H9 (cell line): ENCODE data around the gene ARHGAP9. TPM values are rescaled to one million over a fixed set of nuclear protein-coding genes. Genes with fewer than 3 reads are reported as not detected.

Experiments
- DNase-seq: peaks from one replicate; pipeline ENCODE4 v3.0.0-alpha.2; 2017
- H2AFZ ChIP-seq: one replicate; pipeline ENCODE4 v1.6.1; 2013; ENCODE audit warnings: mild to moderate bottlenecking, low read length, control low read depth, moderate library complexity
- H2AK5ac ChIP-seq: 2 replicates; pipeline ENCODE4 v1.6.1; 2013; ENCODE audit warnings: low read length, control low read depth, mixed read lengths; ENCODE audit not compliant: insufficient read length
- H2BK120ac ChIP-seq: one replicate; pipeline ENCODE4 v1.6.1; 2013; ENCODE audit warnings: low read depth, mild to moderate bottlenecking, low read length, control low read depth, inconsistent platforms; ENCODE audit not compliant: poor library complexity, severe bottlenecking
- H2BK12ac ChIP-seq: 2 replicates; pipeline ENCODE4 v1.6.1; 2013; ENCODE audit warnings: low read length, control low read depth, mixed read lengths, low read depth; ENCODE audit not compliant: insufficient read length
- H2BK15ac ChIP-seq: 2 replicates; pipeline ENCODE4 v1.6.1; 2013; ENCODE audit warnings: low read depth, low read length, control low read depth
- H2BK20ac ChIP-seq: one replicate; pipeline ENCODE4 v1.6.1; 2013; ENCODE audit warnings: low read depth, mild to moderate bottlenecking, low read length, control low read depth, inconsistent platforms; ENCODE audit not compliant: poor library complexity, severe bottlenecking
- H2BK5ac ChIP-seq: 2 replicates; pipeline ENCODE4 v1.6.1; 2013; ENCODE audit warnings: low read length, control low read depth, mixed read lengths; ENCODE audit not compliant: insufficient read length
- H3K14ac ChIP-seq: 2 replicates; pipeline ENCODE4 v1.6.1; 2013; ENCODE audit warnings: low read length, control low read depth; ENCODE audit not compliant: insufficient read depth
- H3K18ac ChIP-seq: 2 replicates; pipeline ENCODE4 v1.6.1; 2013; ENCODE audit warnings: low read depth, mild to moderate bottlenecking, mixed read lengths, low read length, control low read depth; ENCODE audit not compliant: insufficient read length
- H3K23ac ChIP-seq: 2 replicates; pipeline ENCODE4 v1.6.1; 2013; ENCODE audit warnings: low read length, control low read depth, mixed read lengths, low read depth; ENCODE audit not compliant: insufficient read length
- H3K23me2 ChIP-seq: 2 replicates; pipeline ENCODE4 v1.6.1; 2013; ENCODE audit warnings: low read depth, mild to moderate bottlenecking, mixed read lengths, low read length, control low read depth; ENCODE audit not compliant: insufficient read length, poor library complexity, severe bottlenecking
- H3K27ac ChIP-seq: 2 replicates; pipeline ENCODE4 v1.5.1; 2013; ENCODE audit warnings: low read length, control low read depth, mixed read lengths, low read depth; ENCODE audit not compliant: insufficient read length
- H3K27me3 ChIP-seq: 2 replicates; pipeline ENCODE4 v1.6.1; 2013; ENCODE audit warnings: low read length, control low read depth, inconsistent platforms; ENCODE audit not compliant: insufficient read depth
- H3K4ac ChIP-seq: 2 replicates; pipeline ENCODE4 v1.6.1; 2013; ENCODE audit warnings: low read depth, mild to moderate bottlenecking, control low read depth, inconsistent platforms, low read length, moderate library complexity
- H3K4me1 ChIP-seq: 2 replicates; pipeline ENCODE4 v1.6.1; 2013; ENCODE audit warnings: low read length, control low read depth, inconsistent platforms; ENCODE audit not compliant: insufficient read depth
- H3K4me2 ChIP-seq: 2 replicates; pipeline ENCODE4 v1.6.1; 2013; ENCODE audit warnings: low read length, control low read depth, mixed read lengths; ENCODE audit not compliant: insufficient read length, insufficient read depth
- H3K56ac ChIP-seq: 2 replicates; pipeline ENCODE4 v1.6.1; 2013; ENCODE audit warnings: low read depth, mild to moderate bottlenecking, mixed read lengths, low read length, control low read depth; ENCODE audit not compliant: insufficient read length
- H3K79me1 ChIP-seq: 2 replicates; pipeline ENCODE4 v1.6.1; 2013; ENCODE audit warnings: low read depth, mild to moderate bottlenecking, moderate library complexity, low read length, control low read depth, inconsistent platforms; ENCODE audit not compliant: insufficient read depth, poor library complexity, severe bottlenecking
- H3K79me2 ChIP-seq: 2 replicates; pipeline ENCODE4 v1.6.1; 2013; ENCODE audit warnings: low read length, control low read depth, inconsistent platforms; ENCODE audit not compliant: insufficient read depth
- H3K9ac ChIP-seq: 2 replicates; pipeline ENCODE4 v1.6.1; 2013; ENCODE audit warnings: low read length, control low read depth, mixed read lengths; ENCODE audit not compliant: insufficient read length; ENCODE audit errors: extremely low read depth
- H3K9me3 ChIP-seq: one replicate; pipeline ENCODE4 v1.6.1; 2013; ENCODE audit warnings: low read depth, low read length, inconsistent platforms; ENCODE audit not compliant: control insufficient read depth
- H3T11ph ChIP-seq: one replicate; pipeline ENCODE4 v1.6.1; 2013; ENCODE audit warnings: mild to moderate bottlenecking, low read length, control low read depth, inconsistent platforms
- H4K20me1 ChIP-seq: one replicate; pipeline ENCODE4 v1.6.1; 2013; ENCODE audit not compliant: control insufficient read depth, insufficient read length, insufficient read depth
- H4K5ac ChIP-seq: 2 replicates; pipeline ENCODE4 v1.6.1; 2013; ENCODE audit warnings: low read depth, mild to moderate bottlenecking, mixed read lengths, low read length, control low read depth; ENCODE audit not compliant: insufficient read length
- H4K8ac ChIP-seq: replicated peaks from 2 replicates; pipeline ENCODE4 v1.6.1; 2013; ENCODE audit warnings: low read length, control low read depth, mixed read lengths, low read depth; ENCODE audit not compliant: insufficient read length
- H4K91ac ChIP-seq: 2 replicates; pipeline ENCODE4 v1.6.1; 2013; ENCODE audit warnings: low read depth, mild to moderate bottlenecking, moderate library complexity, mixed read lengths, low read length, control low read depth; ENCODE audit not compliant: insufficient read length
- H3K27ac Mint-ChIP-seq, 3 experiments: 2 replicates in 2 of 3; 3 replicates in 1 of 3; pipeline ENCODE4 v1.8.0; 2020 to 2021; ENCODE audit warnings: mixed read lengths in 3 of 3, mild to moderate bottlenecking in 1 of 3, moderate library complexity in 1 of 3
- H3K27me3 Mint-ChIP-seq: 2 replicates; pipeline ENCODE4 v1.8.0; 2021; ENCODE audit warnings: low read depth, mild to moderate bottlenecking, moderate library complexity, mixed read lengths
- H3K36me3 Mint-ChIP-seq, 3 experiments: 2 replicates in 2 of 3; 3 replicates in 1 of 3; pipeline ENCODE4 v1.8.0; 2020 to 2021; ENCODE audit warnings: low read depth in 3 of 3, mixed read lengths in 3 of 3; ENCODE audit not compliant: insufficient read depth in 1 of 3
- H3K4me1 Mint-ChIP-seq, 2 experiments: 2 replicates each; pipeline ENCODE4 v1.8.0; 2020; ENCODE audit warnings: mixed read lengths in 2 of 2
- H3K4me3 Mint-ChIP-seq, 2 experiments: 2 replicates in 1 of 2; 3 replicates in 1 of 2; pipeline ENCODE4 v1.8.0; 2020 to 2021; ENCODE audit warnings: mild to moderate bottlenecking in 2 of 2, mixed read lengths in 2 of 2, moderate library complexity in 1 of 2
- H3K9me3 Mint-ChIP-seq, 2 experiments: 2 replicates in 1 of 2; 3 replicates in 1 of 2; pipeline ENCODE4 v1.8.0; 2020; ENCODE audit warnings: mild to moderate bottlenecking in 2 of 2, mixed read lengths in 2 of 2, moderate library complexity in 1 of 2
- CTCF ChIP-seq: fragments of 200-600 bp; sonication (generic); conservative IDR thresholded peaks from 3 replicates; pipeline ENCODE4 v1.8.0; 2021; ENCODE audit warnings: antibody characterized with exemption, mild to moderate bottlenecking
- WGBS: extraction: QIAGEN DNeasy Blood & Tissue Kit; methylation state at CpG from one replicate; pipeline ENCODE4 v1.1.7; 2013; ENCODE audit warnings: missing lambda C conversion rate, low lambda C conversion rate, mixed read lengths; ENCODE audit not compliant: insufficient read length; ENCODE audit errors: extremely low coverage; 5-methylcytosine and 5-hydroxymethylcytosine counted together
- total RNA-seq: library from RNA; stranded (reverse); gene quantifications from 2 replicates; pipeline ENCODE4 v1.2.1, GENCODE V29; 2021

The ARHGAP9 gene
- total RNA-seq, 1 experiment from 2014 or later, result 3.7 TPM

DNA sequence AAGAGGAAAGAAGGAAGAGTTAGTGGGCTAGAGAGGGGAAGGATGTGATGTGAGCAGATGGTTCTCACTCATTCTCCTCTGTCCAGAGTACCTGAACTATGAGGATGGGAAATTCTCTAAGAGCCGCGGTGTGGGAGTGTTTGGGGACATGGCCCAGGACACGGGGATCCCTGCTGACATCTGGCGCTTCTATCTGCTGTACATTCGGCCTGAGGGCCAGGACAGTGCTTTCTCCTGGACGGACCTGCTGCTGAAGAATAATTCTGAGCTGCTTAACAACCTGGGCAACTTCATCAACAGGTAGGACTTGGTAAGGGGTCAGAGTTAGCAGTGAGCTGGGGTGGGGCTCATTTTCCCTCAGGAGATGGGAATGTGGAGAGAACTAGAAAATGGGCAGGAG is 33.0 kb upstream of the ARHGAP9 start:
- H3K23me2 ChIP-seq, result no peaks in the 10 kb centered on the region
- H3K79me1 ChIP-seq, result no peaks in the 10 kb centered on the region
- no peaks in the 10 kb centered on the region for H3K27me3 ChIP-seq
- no peak overlapping the region for H2BK12ac ChIP-seq
- H3K79me2 ChIP-seq, result 0 out of 2 replicates have a peak, but pooled peaks cover 1% of the 10 kb centered on the region
- no peak overlapping the region for H3K4me3 Mint-ChIP-seq
- DNase-seq, result no peak
- no peak overlapping the region for H3K56ac ChIP-seq
- H3K27ac ChIP-seq, result no peak overlapping the region
- no peak overlapping the region for H2AK5ac ChIP-seq
- H3K4me1 Mint-ChIP-seq, result peaks cover 2% of the 10 kb centered on the region in 2 experiments; a peak in 3 of 4 replicates
- H3K4ac ChIP-seq, result no peak overlapping the region
- H4K5ac ChIP-seq, result no peak overlapping the region
- peaks cover 74 to 94% (median 82%) of the 10 kb centered on the region in 3 experiments; a peak in 6 of 7 replicates for H3K36me3 Mint-ChIP-seq
- no peak overlapping the region for H2BK120ac ChIP-seq
- no peak overlapping the region for H3K27ac Mint-ChIP-seq
- peaks cover 0 to 2% of the 10 kb centered on the region in 2 experiments; a peak in 1 of 5 replicates for H3K9me3 Mint-ChIP-seq
- H3K4me1 ChIP-seq, result no peaks in the 10 kb centered on the region
- H3K4me2 ChIP-seq, result no peak overlapping the region
- no peak overlapping the region for H3K18ac ChIP-seq
- H2AFZ ChIP-seq, result no peak overlapping the region
- no peaks in the 10 kb centered on the region for H4K20me1 ChIP-seq
- H3K14ac ChIP-seq, result no peak overlapping the region
- H3K27me3 Mint-ChIP-seq, result 0 out of 2 replicates have a peak, but pooled peaks cover 2% of the 10 kb centered on the region
- H3K9ac ChIP-seq, result no peak overlapping the region
- H4K8ac ChIP-seq, result no peak overlapping the region
- no peaks in the 10 kb centered on the region for H3K9me3 ChIP-seq
- no peak overlapping the region for H2BK5ac ChIP-seq
- no peak overlapping the region for H3K23ac ChIP-seq
- H3T11ph ChIP-seq, result no peak overlapping the region
- no peak overlapping the region for H2BK15ac ChIP-seq
- no peak for TF ChIP-seq CTCF
- no peak overlapping the region for H4K91ac ChIP-seq
- H2BK20ac ChIP-seq, result no peak overlapping the region
- WGBS, result no CpG with 5 or more reads among the region's 6 CpGs
